HEK293 (cell line): ENCODE measurements around the gene ABR.

ENCODE experiments used
- CTCF ChIA-PET: fragments of 350-600 bp; formaldehyde crosslinking; extraction: SDS; loops from one replicate; lab custom pipeline; 2021; ENCODE audit warnings: antibody characterized with exemption; lab: Yijun Ruan, JAX
- POLR2A ChIA-PET: fragments of 300-600 bp; formaldehyde crosslinking; extraction: SDS; loops from one replicate; lab custom pipeline; 2020; ENCODE audit warnings: antibody characterized with exemption, inconsistent platforms; lab: Yijun Ruan, JAX
- H3K27ac ChIP-seq: fragments of 200-500 bp; sonication (Bioruptor generic); 2 replicates; pipeline ENCODE4 v1.5.1; 2014; ENCODE audit warnings: low read depth, low read length, control low read depth, inconsistent platforms; ENCODE audit errors: extremely low read depth
- H3K36me3 ChIP-seq, 2 experiments: fragments of 200-500 bp in 1 of 2; sonication (Bioruptor generic) in 1 of 2; 1 replicate in 1 of 2; 2 replicates in 1 of 2; pipeline ENCODE4 v1.5.1; 2014 to 2017; ENCODE audit warnings: inconsistent platforms in 2 of 2, low read length in 2 of 2; ENCODE audit not compliant: control insufficient read depth in 2 of 2, insufficient read depth in 1 of 2
- H3K4me1 ChIP-seq: fragments of 200-500 bp; sonication (Bioruptor generic); 2 replicates; pipeline ENCODE4 v1.5.1; 2014; ENCODE audit warnings: mild to moderate bottlenecking, low read length, inconsistent platforms; ENCODE audit not compliant: control insufficient read depth, insufficient read depth
- H3K4me3 ChIP-seq: 2 replicates; pipeline ENCODE4 v1.5.1; 2011; ENCODE audit warnings: low read depth, mild to moderate bottlenecking, control low read depth, low read length, moderate library complexity
- H3K9me3 ChIP-seq: fragments of 200-500 bp; sonication (Bioruptor generic); 2 replicates; pipeline ENCODE4 v1.5.1; 2014; ENCODE audit warnings: low read depth, low read length, inconsistent platforms; ENCODE audit not compliant: control insufficient read depth, insufficient read depth
- BCL11A ChIP-seq: fragments of 450-650 bp; formaldehyde crosslinking; IDR thresholded peaks from 2 replicates; pipeline ENCODE4 v1.5.1; 2016; ENCODE audit warnings: low read depth, missing biosample characterization, missing genetic modification characterization
- EGR2 ChIP-seq: fragments of 450-650 bp; formaldehyde crosslinking; IDR thresholded peaks from 2 replicates; pipeline ENCODE4 v1.5.1; 2016; ENCODE audit warnings: low read depth, missing biosample characterization, missing genetic modification characterization
- IKZF3 ChIP-seq: fragments of 450-650 bp; IDR thresholded peaks from 2 replicates; pipeline ENCODE4 v1.5.0; 2018; ENCODE audit warnings: missing biosample characterization, mild to moderate bottlenecking, missing genetic modification characterization, moderate library complexity
- KLF1 ChIP-seq: fragments of 450-650 bp; formaldehyde crosslinking; IDR thresholded peaks from 2 replicates; pipeline ENCODE4 v1.5.1; 2016; ENCODE audit warnings: missing biosample characterization, missing genetic modification characterization
- SETDB1 ChIP-seq: IDR thresholded peaks from one replicate; pipeline ENCODE4 v1.6.1; 2017; ENCODE audit warnings: mild to moderate bottlenecking, low read length, moderate library complexity, mixed read lengths; ENCODE audit not compliant: insufficient read length
- ZBTB20 ChIP-seq: fragments of 450-650 bp; formaldehyde crosslinking; IDR thresholded peaks from 2 replicates; pipeline ENCODE4 v1.5.1; 2016; ENCODE audit warnings: missing biosample characterization, missing genetic modification characterization
- ZFHX2 ChIP-seq: fragments of 450-650 bp; formaldehyde crosslinking; conservative IDR thresholded peaks from 2 replicates; pipeline ENCODE4 v1.5.1; 2016; ENCODE audit warnings: missing biosample characterization, missing genetic modification characterization
- ZNF175 ChIP-seq: fragments of 450-650 bp; formaldehyde crosslinking; IDR thresholded peaks from 2 replicates; pipeline ENCODE4 v1.5.1; 2016; ENCODE audit warnings: missing biosample characterization, missing genetic modification characterization
- ZNF248 ChIP-seq: fragments of 450-650 bp; formaldehyde crosslinking; IDR thresholded peaks from 2 replicates; pipeline ENCODE4 v1.5.1; 2017; ENCODE audit warnings: missing biosample characterization, missing genetic modification characterization
- ZNF266 ChIP-seq: fragments of 450-650 bp; formaldehyde crosslinking; IDR thresholded peaks from 2 replicates; pipeline ENCODE4 v1.5.1; 2016; ENCODE audit warnings: missing biosample characterization, missing genetic modification characterization, low read depth
- ZNF426 ChIP-seq: fragments of 450-650 bp; formaldehyde crosslinking; IDR thresholded peaks from 2 replicates; pipeline ENCODE4 v1.5.1; 2017; ENCODE audit warnings: missing biosample characterization, missing genetic modification characterization, mild to moderate bottlenecking, inconsistent platforms, moderate library complexity
- ZNF514 ChIP-seq: fragments of 450-650 bp; formaldehyde crosslinking; IDR thresholded peaks from 2 replicates; pipeline ENCODE4 v1.5.1; 2016; ENCODE audit warnings: missing biosample characterization, missing genetic modification characterization
- ZNF549 ChIP-seq: fragments of 450-650 bp; IDR thresholded peaks from 2 replicates; pipeline ENCODE4 v1.5.1; 2018; ENCODE audit warnings: missing biosample characterization, missing genetic modification characterization, mild to moderate bottlenecking, inconsistent platforms, moderate library complexity
- ZNF621 ChIP-seq: fragments of 450-650 bp; formaldehyde crosslinking; IDR thresholded peaks from 2 replicates; pipeline ENCODE4 v1.5.1; 2017; ENCODE audit warnings: missing biosample characterization, missing genetic modification characterization
- ZNF654 ChIP-seq: fragments of 450-650 bp; formaldehyde crosslinking; IDR thresholded peaks from 2 replicates; pipeline ENCODE4 v1.5.1; 2016; ENCODE audit warnings: low read depth, missing biosample characterization, missing genetic modification characterization
- ZNF76 ChIP-seq: fragments of 450-650 bp; formaldehyde crosslinking; IDR thresholded peaks from 2 replicates; pipeline ENCODE4; 2016; ENCODE audit warnings: low read depth, missing biosample characterization, missing genetic modification characterization, borderline replicate concordance
- TF ChIP-seq, protein P1 (sequence below): fragments of 450-650 bp; formaldehyde crosslinking; IDR thresholded peaks from 2 replicates; pipeline ENCODE4 v1.5.1; 2017; ENCODE audit warnings: missing biosample characterization, missing genetic modification characterization
- TF ChIP-seq, protein P2 (sequence below): fragments of 450-650 bp; formaldehyde crosslinking; IDR thresholded peaks from 2 replicates; pipeline ENCODE4 v1.5.1; 2016; ENCODE audit warnings: missing biosample characterization, missing genetic modification characterization
- TF ChIP-seq, protein P3 (sequence below): fragments of 450-650 bp; formaldehyde crosslinking; IDR thresholded peaks from 2 replicates; pipeline ENCODE4 v1.5.1; 2016; ENCODE audit warnings: missing biosample characterization, missing genetic modification characterization
- TF ChIP-seq, protein P4 (sequence below): fragments of 450-650 bp; formaldehyde crosslinking; IDR thresholded peaks from 2 replicates; pipeline ENCODE4 v1.5.1; 2017; ENCODE audit warnings: missing biosample characterization, missing genetic modification characterization
- TF ChIP-seq, protein P5 (sequence below): fragments of 450-650 bp; IDR thresholded peaks from 2 replicates; pipeline ENCODE4 v1.5.1; 2018; ENCODE audit warnings: missing biosample characterization, missing genetic modification characterization
- TF ChIP-seq, protein P6 (sequence below): IDR thresholded peaks from 2 replicates; pipeline ENCODE4 v1.6.1; 2011; ENCODE audit warnings: mild to moderate bottlenecking, low read depth, low read length, borderline replicate concordance

The ABR gene

DNA sequence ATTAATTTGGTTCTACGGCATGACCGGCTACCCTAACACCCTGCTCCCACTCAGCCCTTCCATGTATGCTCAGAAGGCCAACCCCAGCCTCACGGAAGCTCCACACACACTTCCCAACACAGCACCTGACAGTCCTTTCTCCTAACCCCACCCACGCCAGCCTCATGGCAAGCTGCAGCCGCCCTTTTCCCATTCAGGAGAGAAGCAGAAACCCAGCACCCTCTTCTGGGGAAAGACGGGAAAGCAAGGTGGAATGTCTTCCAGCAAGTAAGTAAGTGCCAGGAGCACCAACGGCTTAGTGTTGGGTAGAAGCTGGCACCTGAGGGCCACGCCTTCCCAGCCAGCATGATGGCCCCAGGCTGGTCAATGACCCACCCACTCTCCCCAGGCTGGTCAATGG lies 32.1 kb downstream of the ABR start:
- no peak overlapping the region for H3K27ac ChIP-seq
- TF ChIP-seq ZNF654 (tag by site-specific recombination) = peak; percentile 90
- no peak for TF ChIP-seq BCL11A (tag by site-specific recombination)
- TF ChIP-seq ZNF248 = no peak
- TF ChIP-seq ZNF514 (tag by site-specific recombination) = no peak
- no peak for TF ChIP-seq ZBTB20
- TF ChIP-seq ZNF621 (tag by site-specific recombination) = no peak
- TF ChIP-seq ZNF76 (tag by site-specific recombination) = no peak
- TF ChIP-seq SETDB1 = no peak
- peak; percentile 85 for TF ChIP-seq ZFHX2 (tag by site-specific recombination)
- peak; percentile 82 for TF ChIP-seq EGR2 (tag by site-specific recombination)
- peak; percentile 82 for TF ChIP-seq KLF1
- TF ChIP-seq, protein P1, sequence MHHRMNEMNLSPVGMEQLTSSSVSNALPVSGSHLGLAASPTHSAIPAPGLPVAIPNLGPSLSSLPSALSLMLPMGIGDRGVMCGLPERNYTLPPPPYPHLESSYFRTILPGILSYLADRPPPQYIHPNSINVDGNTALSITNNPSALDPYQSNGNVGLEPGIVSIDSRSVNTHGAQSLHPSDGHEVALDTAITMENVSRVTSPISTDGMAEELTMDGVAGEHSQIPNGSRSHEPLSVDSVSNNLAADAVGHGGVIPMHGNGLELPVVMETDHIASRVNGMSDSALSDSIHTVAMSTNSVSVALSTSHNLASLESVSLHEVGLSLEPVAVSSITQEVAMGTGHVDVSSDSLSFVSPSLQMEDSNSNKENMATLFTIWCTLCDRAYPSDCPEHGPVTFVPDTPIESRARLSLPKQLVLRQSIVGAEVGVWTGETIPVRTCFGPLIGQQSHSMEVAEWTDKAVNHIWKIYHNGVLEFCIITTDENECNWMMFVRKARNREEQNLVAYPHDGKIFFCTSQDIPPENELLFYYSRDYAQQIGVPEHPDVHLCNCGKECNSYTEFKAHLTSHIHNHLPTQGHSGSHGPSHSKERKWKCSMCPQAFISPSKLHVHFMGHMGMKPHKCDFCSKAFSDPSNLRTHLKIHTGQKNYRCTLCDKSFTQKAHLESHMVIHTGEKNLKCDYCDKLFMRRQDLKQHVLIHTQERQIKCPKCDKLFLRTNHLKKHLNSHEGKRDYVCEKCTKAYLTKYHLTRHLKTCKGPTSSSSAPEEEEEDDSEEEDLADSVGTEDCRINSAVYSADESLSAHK = no peak
- TF ChIP-seq, protein P2, sequence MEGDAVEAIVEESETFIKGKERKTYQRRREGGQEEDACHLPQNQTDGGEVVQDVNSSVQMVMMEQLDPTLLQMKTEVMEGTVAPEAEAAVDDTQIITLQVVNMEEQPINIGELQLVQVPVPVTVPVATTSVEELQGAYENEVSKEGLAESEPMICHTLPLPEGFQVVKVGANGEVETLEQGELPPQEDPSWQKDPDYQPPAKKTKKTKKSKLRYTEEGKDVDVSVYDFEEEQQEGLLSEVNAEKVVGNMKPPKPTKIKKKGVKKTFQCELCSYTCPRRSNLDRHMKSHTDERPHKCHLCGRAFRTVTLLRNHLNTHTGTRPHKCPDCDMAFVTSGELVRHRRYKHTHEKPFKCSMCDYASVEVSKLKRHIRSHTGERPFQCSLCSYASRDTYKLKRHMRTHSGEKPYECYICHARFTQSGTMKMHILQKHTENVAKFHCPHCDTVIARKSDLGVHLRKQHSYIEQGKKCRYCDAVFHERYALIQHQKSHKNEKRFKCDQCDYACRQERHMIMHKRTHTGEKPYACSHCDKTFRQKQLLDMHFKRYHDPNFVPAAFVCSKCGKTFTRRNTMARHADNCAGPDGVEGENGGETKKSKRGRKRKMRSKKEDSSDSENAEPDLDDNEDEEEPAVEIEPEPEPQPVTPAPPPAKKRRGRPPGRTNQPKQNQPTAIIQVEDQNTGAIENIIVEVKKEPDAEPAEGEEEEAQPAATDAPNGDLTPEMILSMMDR (tag by site-specific recombination) = peak; percentile 79; the same call in 1 of the 2 replicates
- TF ChIP-seq IKZF3 (tag by site-specific recombination) = peak; percentile 57
- CTCF ChIA-PET = interaction anchor here (0.7 to 8.3 kb wide), 20 partner anchors 8 to 151 kb away, joined by 3 to 114 read pairs (median 5); partner anchors contain the start of gene TIMM22
- POLR2A ChIA-PET = interaction anchor here (0.9 to 1.4 kb wide), 3 partner anchors 32 to 90 kb away, joined by 3 to 6 read pairs (median 6); no protein-coding TSS in a partner anchor
- H3K4me1 ChIP-seq = peaks cover 8% of the 10 kb centered on the region
- no peaks in the 10 kb centered on the region for H3K9me3 ChIP-seq
- H3K4me3 ChIP-seq = no peak overlapping the region
- H3K36me3 ChIP-seq = peaks cover 0 to 20% of the 10 kb centered on the region in 2 experiments; a peak in 2 of 3 replicates

DNA sequence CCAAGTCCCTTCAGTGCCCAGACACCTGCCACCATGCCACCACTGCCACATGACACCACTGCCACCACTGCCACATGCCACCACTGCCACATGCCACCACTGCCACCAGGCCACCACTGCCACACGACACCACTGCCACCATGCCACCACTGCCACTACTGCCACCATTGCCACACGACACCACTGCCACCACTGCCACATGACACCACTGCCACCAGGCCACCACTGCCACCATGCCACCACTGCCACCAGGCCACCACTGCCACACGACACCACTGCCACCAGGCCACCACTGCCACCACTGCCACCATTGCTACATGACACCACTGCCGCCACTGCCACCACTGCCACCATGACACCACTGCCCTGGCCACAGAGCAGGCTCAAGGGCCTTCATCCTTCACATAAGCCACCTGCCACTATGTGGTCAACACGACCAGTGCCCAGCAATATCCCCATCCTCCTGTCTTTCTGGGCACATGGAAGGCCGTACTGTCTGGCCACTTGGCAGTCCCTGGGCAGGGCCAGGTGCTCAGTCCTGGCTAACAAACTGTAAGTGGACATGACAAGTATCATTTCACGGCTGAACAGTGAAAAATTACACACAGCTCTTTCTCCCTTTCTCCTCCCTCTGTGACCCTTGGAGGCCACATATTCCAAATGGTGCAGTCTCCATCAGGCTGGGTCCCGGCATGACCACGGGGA lies 33.1 kb downstream of the ABR start:
- H3K36me3 ChIP-seq = peaks cover 0 to 20% of the 10 kb centered on the region in 2 experiments; a peak in 1 of 3 replicates
- TF ChIP-seq, protein P3, sequence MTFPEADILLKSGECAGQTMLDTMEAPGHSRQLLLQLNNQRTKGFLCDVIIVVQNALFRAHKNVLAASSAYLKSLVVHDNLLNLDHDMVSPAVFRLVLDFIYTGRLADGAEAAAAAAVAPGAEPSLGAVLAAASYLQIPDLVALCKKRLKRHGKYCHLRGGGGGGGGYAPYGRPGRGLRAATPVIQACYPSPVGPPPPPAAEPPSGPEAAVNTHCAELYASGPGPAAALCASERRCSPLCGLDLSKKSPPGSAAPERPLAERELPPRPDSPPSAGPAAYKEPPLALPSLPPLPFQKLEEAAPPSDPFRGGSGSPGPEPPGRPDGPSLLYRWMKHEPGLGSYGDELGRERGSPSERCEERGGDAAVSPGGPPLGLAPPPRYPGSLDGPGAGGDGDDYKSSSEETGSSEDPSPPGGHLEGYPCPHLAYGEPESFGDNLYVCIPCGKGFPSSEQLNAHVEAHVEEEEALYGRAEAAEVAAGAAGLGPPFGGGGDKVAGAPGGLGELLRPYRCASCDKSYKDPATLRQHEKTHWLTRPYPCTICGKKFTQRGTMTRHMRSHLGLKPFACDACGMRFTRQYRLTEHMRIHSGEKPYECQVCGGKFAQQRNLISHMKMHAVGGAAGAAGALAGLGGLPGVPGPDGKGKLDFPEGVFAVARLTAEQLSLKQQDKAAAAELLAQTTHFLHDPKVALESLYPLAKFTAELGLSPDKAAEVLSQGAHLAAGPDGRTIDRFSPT = peak; percentile 71
- no peak for TF ChIP-seq ZNF175 (tag by site-specific recombination)
- TF ChIP-seq, protein P4, sequence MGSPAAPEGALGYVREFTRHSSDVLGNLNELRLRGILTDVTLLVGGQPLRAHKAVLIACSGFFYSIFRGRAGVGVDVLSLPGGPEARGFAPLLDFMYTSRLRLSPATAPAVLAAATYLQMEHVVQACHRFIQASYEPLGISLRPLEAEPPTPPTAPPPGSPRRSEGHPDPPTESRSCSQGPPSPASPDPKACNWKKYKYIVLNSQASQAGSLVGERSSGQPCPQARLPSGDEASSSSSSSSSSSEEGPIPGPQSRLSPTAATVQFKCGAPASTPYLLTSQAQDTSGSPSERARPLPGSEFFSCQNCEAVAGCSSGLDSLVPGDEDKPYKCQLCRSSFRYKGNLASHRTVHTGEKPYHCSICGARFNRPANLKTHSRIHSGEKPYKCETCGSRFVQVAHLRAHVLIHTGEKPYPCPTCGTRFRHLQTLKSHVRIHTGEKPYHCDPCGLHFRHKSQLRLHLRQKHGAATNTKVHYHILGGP = peak; percentile 28; the same call in 1 of the 2 replicates
- TF ChIP-seq, protein P5, sequence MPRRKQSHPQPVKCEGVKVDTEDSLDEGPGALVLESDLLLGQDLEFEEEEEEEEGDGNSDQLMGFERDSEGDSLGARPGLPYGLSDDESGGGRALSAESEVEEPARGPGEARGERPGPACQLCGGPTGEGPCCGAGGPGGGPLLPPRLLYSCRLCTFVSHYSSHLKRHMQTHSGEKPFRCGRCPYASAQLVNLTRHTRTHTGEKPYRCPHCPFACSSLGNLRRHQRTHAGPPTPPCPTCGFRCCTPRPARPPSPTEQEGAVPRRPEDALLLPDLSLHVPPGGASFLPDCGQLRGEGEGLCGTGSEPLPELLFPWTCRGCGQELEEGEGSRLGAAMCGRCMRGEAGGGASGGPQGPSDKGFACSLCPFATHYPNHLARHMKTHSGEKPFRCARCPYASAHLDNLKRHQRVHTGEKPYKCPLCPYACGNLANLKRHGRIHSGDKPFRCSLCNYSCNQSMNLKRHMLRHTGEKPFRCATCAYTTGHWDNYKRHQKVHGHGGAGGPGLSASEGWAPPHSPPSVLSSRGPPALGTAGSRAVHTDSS (tag by site-specific recombination) = no peak
- no peak for TF ChIP-seq ZNF426 (tag by site-specific recombination)
- 0 out of 2 replicates have a peak, but pooled peaks have one; percentile 2 for TF ChIP-seq ZNF266
- no peak for TF ChIP-seq ZNF549 (tag by site-specific recombination)
- TF ChIP-seq, protein P6, sequence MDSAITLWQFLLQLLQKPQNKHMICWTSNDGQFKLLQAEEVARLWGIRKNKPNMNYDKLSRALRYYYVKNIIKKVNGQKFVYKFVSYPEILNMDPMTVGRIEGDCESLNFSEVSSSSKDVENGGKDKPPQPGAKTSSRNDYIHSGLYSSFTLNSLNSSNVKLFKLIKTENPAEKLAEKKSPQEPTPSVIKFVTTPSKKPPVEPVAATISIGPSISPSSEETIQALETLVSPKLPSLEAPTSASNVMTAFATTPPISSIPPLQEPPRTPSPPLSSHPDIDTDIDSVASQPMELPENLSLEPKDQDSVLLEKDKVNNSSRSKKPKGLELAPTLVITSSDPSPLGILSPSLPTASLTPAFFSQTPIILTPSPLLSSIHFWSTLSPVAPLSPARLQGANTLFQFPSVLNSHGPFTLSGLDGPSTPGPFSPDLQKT = no peak
- TF ChIP-seq, all 188 proteins: peak for 3
- no peaks in the 10 kb centered on the region for H3K9me3 ChIP-seq
- ChIA-PET POLR2A (interaction anchor here (1.2 kb wide), 1 partner anchor 31 kb away, joined by 6 read pairs; no protein-coding TSS in a partner anchor), CTCF (interaction anchor here (0.6 to 8.3 kb wide), 16 partner anchors 8 to 146 kb away, joined by 3 to 114 read pairs (median 6); no protein-coding TSS in a partner anchor)
- H3K27ac ChIP-seq = no peak overlapping the region
- H3K4me3 ChIP-seq = no peak overlapping the region
- H3K4me1 ChIP-seq = peaks cover 8% of the 10 kb centered on the region
